OCI-LY3 (cell line): ENCODE measurements around the gene TMEM222.
A peak's percentile ranks its signal among the peaks of the same experiment; 100 is the strongest.

Experiments used
- H2AFZ ChIP-seq: fragments of 200-600, 300-600 bp; shearing (Covaris generic); 2 replicates; pipeline ENCODE4 v1.6.0; 2014; ENCODE audit warnings: antibody characterized with exemption, low read depth, low read length
- H3K27ac ChIP-seq: fragments of 200-600, 300-600 bp; sonication (generic); 2 replicates; pipeline ENCODE4 v1.5.1; 2014; ENCODE audit warnings: mild to moderate bottlenecking, low read length, moderate library complexity, mixed read lengths
- H3K27me3 ChIP-seq: fragments of 200-600, 300-600 bp; sonication (generic); 2 replicates; pipeline ENCODE4 v1.6.1; 2014; ENCODE audit warnings: low read depth, low read length, mixed read lengths
- H3K36me3 ChIP-seq: fragments of 200-600, 300-600 bp; sonication (generic); replicated peaks from 2 replicates; pipeline ENCODE3; 2014; ENCODE audit warnings: low read depth, low read length, mixed read lengths
- H3K4me1 ChIP-seq: fragments of 300-600, 200-600 bp; sonication (generic); 2 replicates; pipeline ENCODE4 v1.6.1; 2014; ENCODE audit warnings: low read length, mixed read lengths
- H3K4me2 ChIP-seq: fragments of 200-600, 300-600 bp; sonication (generic); 2 replicates; pipeline ENCODE4 v1.6.1; 2014; ENCODE audit warnings: low read length, mixed read lengths
- H3K4me3 ChIP-seq: fragments of 300-600, 200-600 bp; sonication (generic); 2 replicates; pipeline ENCODE4 v1.5.1; 2014; ENCODE audit warnings: antibody characterized with exemption, mild to moderate bottlenecking, low read length, moderate library complexity
- H3K79me2 ChIP-seq: fragments of 300-600, 200-600 bp; shearing (Covaris generic); 2 replicates; pipeline ENCODE4 v1.6.1; 2014; ENCODE audit warnings: mild to moderate bottlenecking, low read length, mixed read lengths
- H3K9ac ChIP-seq: fragments of 300-600, 200-600 bp; shearing (Covaris generic); 2 replicates; pipeline ENCODE4 v1.6.0; 2014; ENCODE audit warnings: mild to moderate bottlenecking, low read length, moderate library complexity
- H3K9me3 ChIP-seq: fragments of 200-600, 300-600 bp; shearing (Covaris generic); 2 replicates; pipeline ENCODE4 v1.6.1; 2014; ENCODE audit warnings: low read length, mixed read lengths; ENCODE audit not compliant: insufficient read depth
- H4K20me1 ChIP-seq: fragments of 200-600, 300-600 bp; sonication (generic); 2 replicates; pipeline ENCODE4 v1.6.1; 2016; ENCODE audit warnings: low read length, mixed read lengths; ENCODE audit not compliant: insufficient read depth
- EZH2phosphoT487 ChIP-seq: fragments of 200-600 bp; shearing (Covaris generic); IDR thresholded peaks from 2 replicates; pipeline ENCODE4 v1.6.1; 2018; ENCODE audit warnings: antibody characterized with exemption, mixed run types, low read depth
- TF ChIP-seq, protein P1 (sequence below): fragments of 200-600, 300-600 bp; sonication (generic); IDR thresholded peaks from 2 replicates; pipeline ENCODE4 v1.5.1; 2014; ENCODE audit warnings: antibody characterized with exemption, low read length, low read depth

TMEM222 gene

DNA sequence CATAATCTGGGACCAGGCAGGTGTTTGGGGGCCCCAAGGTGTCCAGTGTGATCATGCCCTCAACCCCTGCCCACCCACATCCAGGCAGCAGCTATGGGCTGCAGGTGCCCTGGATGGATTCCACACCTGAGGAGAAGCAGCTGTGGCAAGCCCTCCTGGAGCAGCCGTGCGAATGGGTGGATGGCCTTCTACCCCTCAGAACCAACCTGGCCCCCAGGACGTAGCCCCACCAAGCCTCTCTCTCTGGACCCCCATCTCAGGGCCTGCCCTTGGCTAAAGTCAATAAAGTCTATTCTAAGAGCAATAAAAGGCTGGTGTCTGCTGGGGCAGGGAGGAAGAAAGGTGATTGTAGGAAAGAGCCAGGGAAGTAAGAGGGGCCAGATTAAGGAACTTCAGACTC lies 31.7 kb downstream of the TMEM222 start:
- Histone ChIP-seq H2AFZ (no peak overlapping the region), H3K9ac (no peak overlapping the region), H4K20me1 (no peaks in the 10 kb centered on the region), H3K4me2 (no peak overlapping the region), H3K9me3 (no peaks in the 10 kb centered on the region), H3K4me3 (no peak overlapping the region), H3K27ac (no peak overlapping the region), H3K36me3 (no peaks in the 10 kb centered on the region), H3K27me3 (no peaks in the 10 kb centered on the region), H3K79me2 (no peaks in the 10 kb centered on the region), H3K4me1 (peaks cover 16% of the 10 kb centered on the region)
- TF ChIP-seq, protein P1, sequence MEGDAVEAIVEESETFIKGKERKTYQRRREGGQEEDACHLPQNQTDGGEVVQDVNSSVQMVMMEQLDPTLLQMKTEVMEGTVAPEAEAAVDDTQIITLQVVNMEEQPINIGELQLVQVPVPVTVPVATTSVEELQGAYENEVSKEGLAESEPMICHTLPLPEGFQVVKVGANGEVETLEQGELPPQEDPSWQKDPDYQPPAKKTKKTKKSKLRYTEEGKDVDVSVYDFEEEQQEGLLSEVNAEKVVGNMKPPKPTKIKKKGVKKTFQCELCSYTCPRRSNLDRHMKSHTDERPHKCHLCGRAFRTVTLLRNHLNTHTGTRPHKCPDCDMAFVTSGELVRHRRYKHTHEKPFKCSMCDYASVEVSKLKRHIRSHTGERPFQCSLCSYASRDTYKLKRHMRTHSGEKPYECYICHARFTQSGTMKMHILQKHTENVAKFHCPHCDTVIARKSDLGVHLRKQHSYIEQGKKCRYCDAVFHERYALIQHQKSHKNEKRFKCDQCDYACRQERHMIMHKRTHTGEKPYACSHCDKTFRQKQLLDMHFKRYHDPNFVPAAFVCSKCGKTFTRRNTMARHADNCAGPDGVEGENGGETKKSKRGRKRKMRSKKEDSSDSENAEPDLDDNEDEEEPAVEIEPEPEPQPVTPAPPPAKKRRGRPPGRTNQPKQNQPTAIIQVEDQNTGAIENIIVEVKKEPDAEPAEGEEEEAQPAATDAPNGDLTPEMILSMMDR = no peak
- TF ChIP-seq EZH2phosphoT487 = no peak

DNA sequence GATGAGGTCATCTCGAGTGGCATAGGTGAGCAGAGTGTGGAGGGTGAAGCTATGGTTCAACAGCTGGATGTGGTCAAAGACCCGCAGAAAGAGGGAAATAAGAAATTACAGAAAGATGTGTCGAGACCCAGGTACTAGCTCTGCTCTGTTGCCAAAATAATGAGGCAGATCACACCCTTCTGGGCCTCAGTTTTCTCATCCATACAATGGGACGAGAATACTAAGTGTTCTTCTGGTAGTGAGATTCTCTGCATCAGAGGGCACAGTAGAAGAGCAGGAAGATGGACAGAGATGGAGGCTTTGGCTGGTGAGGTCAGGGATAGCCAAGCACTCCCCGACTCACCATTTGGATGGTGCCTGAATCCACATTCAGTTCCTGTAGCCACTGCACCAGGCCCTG lies 33.7 kb downstream of the TMEM222 start:
- Histone ChIP-seq H3K9ac (no peak overlapping the region), H3K36me3 (no peaks in the 10 kb centered on the region), H2AFZ (no peak overlapping the region), H3K4me3 (no peak overlapping the region), H3K27ac (no peak overlapping the region), H4K20me1 (no peaks in the 10 kb centered on the region), H3K4me1 (peaks cover 21% of the 10 kb centered on the region), H3K4me2 (no peak overlapping the region), H3K79me2 (no peaks in the 10 kb centered on the region), H3K9me3 (no peaks in the 10 kb centered on the region), H3K27me3 (peaks cover 6% of the 10 kb centered on the region; the same call in 1 of the 2 replicates)
- TF ChIP-seq, protein P1 = no peak
- TF ChIP-seq EZH2phosphoT487 = no peak

DNA sequence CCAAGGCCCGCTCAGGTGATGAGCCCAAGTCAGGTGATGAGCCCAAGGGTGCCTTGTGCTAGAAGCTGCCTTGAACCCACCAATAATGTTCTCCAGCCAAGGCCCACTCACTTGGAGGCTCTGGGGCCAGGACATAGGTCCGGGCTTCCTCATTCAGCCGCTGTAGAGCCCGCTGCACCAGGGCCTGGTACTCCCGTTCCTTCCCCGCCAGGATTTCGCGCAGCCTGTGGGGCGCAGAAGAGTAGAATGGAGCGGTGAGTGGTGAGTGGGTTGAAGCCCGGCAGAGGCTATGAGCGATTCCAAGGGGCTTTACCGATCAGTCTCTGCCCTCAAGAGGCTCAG lies 34.3 kb downstream of the TMEM222 start:
- H3K36me3 ChIP-seq = no peaks in the 10 kb centered on the region
- H4K20me1 ChIP-seq = no peaks in the 10 kb centered on the region
- peak overlapping the region; percentile 100 for H3K4me2 ChIP-seq

DNA sequence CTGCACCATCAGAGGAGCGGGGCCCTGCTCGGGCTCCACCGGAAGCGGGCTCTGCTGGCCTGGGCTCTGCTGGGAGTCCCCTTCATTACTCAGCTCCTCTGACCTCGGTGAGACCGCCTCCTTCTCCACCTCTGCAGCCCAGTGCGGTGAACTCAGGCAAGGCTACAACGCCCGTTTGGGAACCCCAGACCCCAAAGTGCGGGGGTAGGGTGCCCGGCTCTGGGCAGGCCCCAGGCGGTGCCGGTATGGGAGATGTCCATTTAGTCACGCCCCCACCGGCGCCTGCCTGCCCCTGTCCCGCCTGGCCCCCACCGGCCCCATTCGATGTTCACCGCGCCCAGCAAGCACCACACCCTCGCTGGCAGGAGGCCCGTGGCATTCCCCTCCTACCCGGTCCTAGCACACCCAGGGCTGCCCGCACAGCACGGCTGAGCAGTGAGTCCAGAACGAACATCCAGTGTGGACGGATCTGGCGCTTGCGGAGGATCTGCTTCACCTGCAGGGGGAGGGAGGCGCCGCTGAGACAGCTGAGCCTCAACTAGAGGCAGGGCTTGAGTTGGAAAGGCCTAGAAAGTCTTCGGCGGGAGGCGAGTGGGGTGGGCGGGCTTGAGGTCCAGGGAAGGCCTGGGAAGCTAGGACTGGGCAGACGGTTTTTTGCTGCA lies 34.8 kb downstream of the TMEM222 start:
- Histone ChIP-seq H3K4me1 (peaks cover 21% of the 10 kb centered on the region), H3K4me3 (peak overlapping the region; percentile 97), H3K79me2 (no peaks in the 10 kb centered on the region), H3K4me2 (peak overlapping the region; percentile 100), H3K27me3 (peaks cover 6% of the 10 kb centered on the region; the same call in 1 of the 2 replicates), H3K9me3 (no peaks in the 10 kb centered on the region), H2AFZ (peak overlapping the region; percentile 90), H4K20me1 (no peaks in the 10 kb centered on the region), H3K9ac (peak overlapping the region; percentile 77), H3K27ac (0 out of 2 replicates have a peak overlapping the region, but pooled peaks have one; percentile 15), H3K36me3 (no peaks in the 10 kb centered on the region)
- TF ChIP-seq EZH2phosphoT487 = no peak
- TF ChIP-seq, protein P1 = no peak

More for the DNA sequence above, 34.3 kb downstream of the TMEM222 start:
- Histone ChIP-seq H2AFZ (0 out of 2 replicates have a peak overlapping the region, but pooled peaks have one; percentile 90), H3K4me3 (peak overlapping the region; percentile 97), H3K27me3 (peaks cover 6% of the 10 kb centered on the region; the same call in 1 of the 2 replicates), H3K9ac (peak overlapping the region; percentile 77; the same call in 1 of the 2 replicates), H3K79me2 (no peaks in the 10 kb centered on the region), H3K27ac (no peak overlapping the region), H3K9me3 (no peaks in the 10 kb centered on the region), H3K4me1 (peaks cover 21% of the 10 kb centered on the region)
- TF ChIP-seq, protein P1 = no peak
- no peak for TF ChIP-seq EZH2phosphoT487
